WTC11 (cell line): Measurements from ENCODE around the gene ING1. TPM values are rescaled to one million over a fixed set of nuclear protein-coding genes. Genes with fewer than 3 reads are reported as not detected.

Source experiments
- ATAC-seq: fragments of 200-7000 bp; cut with Tn5 transposase; 2 replicates; pipeline ENCODE4 v1.10.0; 2021; ENCODE audit warnings: mild to moderate bottlenecking, moderate library complexity
- CTCF ChIA-PET: fragments of 300-600 bp; sonication (Branson Sonifier 250); formaldehyde crosslinking; loops from one replicate; lab custom pipeline; 2021; ENCODE audit warnings: antibody characterized with exemption; lab: Charles Lee
- POLR2A ChIA-PET: fragments of 350-600 bp; sonication (Branson Sonifier 250); formaldehyde crosslinking; loops from one replicate; lab custom pipeline; 2021; ENCODE audit warnings: antibody characterized with exemption; lab: Charles Lee
- DNase-seq: peaks from one replicate; pipeline ENCODE4 v3.0.0; 2021; ENCODE audit warnings: low spot score
- H3K27ac Mint-ChIP-seq: 2 replicates; pipeline ENCODE4 v1.8.0; 2021; ENCODE audit warnings: mixed read lengths
- H3K27me3 Mint-ChIP-seq: 2 replicates; pipeline ENCODE4 v1.8.0; 2021; ENCODE audit warnings: low read depth, mild to moderate bottlenecking, moderate library complexity, mixed read lengths
- H3K36me3 Mint-ChIP-seq: 2 replicates; pipeline ENCODE4 v1.8.0; 2021; ENCODE audit warnings: mixed read lengths
- H3K4me1 Mint-ChIP-seq: 2 replicates; pipeline ENCODE4 v1.8.0; 2022; ENCODE audit warnings: mixed read lengths
- H3K4me3 Mint-ChIP-seq: 2 replicates; pipeline ENCODE4 v1.8.0; 2021; ENCODE audit warnings: mild to moderate bottlenecking, moderate library complexity, mixed read lengths
- H3K9me3 Mint-ChIP-seq: 2 replicates; pipeline ENCODE4 v1.8.0; 2021; ENCODE audit warnings: mixed read lengths
- EMX1 ChIP-seq: fragments of 250-450 bp; sonication (Bioruptor Pico); IDR thresholded peaks from 2 replicates; pipeline ENCODE4 v1.8.0; 2021; ENCODE audit warnings: mild to moderate bottlenecking
- ESRRA ChIP-seq: sonication (generic); formaldehyde crosslinking; IDR thresholded peaks from 2 replicates; pipeline ENCODE4 v1.8.1; 2022; ENCODE audit warnings: mild to moderate bottlenecking, missing genetic modification reagents, borderline replicate concordance
- MXD4 ChIP-seq: fragments of 250-450 bp; sonication (Bioruptor Pico); IDR thresholded peaks from 2 replicates; pipeline ENCODE4 v1.8.0; 2021; ENCODE audit warnings: mild to moderate bottlenecking, moderate library complexity, borderline replicate concordance
- MYBL2 ChIP-seq: sonication (generic); formaldehyde crosslinking; IDR thresholded peaks from 2 replicates; pipeline ENCODE4 v1.8.1; 2023; ENCODE audit warnings: mild to moderate bottlenecking, moderate library complexity, missing genetic modification reagents
- NR1H2 ChIP-seq: sonication (generic); formaldehyde crosslinking; IDR thresholded peaks from 2 replicates; pipeline ENCODE4 v1.9.0; 2021; ENCODE audit warnings: mild to moderate bottlenecking, moderate library complexity, missing genetic modification reagents
- SOX15 ChIP-seq: fragments of 250-450 bp; sonication (Bioruptor Pico); IDR thresholded peaks from 2 replicates; pipeline ENCODE4 v1.9.0; 2021; ENCODE audit warnings: mild to moderate bottlenecking
- SP1 ChIP-seq: sonication (generic); formaldehyde crosslinking; conservative IDR thresholded peaks from 2 replicates; pipeline ENCODE4 v1.8.1; 2022; ENCODE audit warnings: missing genetic modification reagents
- ZNF121 ChIP-seq: sonication (generic); formaldehyde crosslinking; IDR thresholded peaks from 2 replicates; pipeline ENCODE4 v1.8.0; 2023; ENCODE audit warnings: missing genetic modification reagents
- ZNF138 ChIP-seq: sonication (generic); formaldehyde crosslinking; conservative IDR thresholded peaks from 2 replicates; pipeline ENCODE4 v1.8.1; 2022; ENCODE audit warnings: mild to moderate bottlenecking, moderate library complexity, missing genetic modification reagents
- ZNF219 ChIP-seq: sonication (generic); formaldehyde crosslinking; IDR thresholded peaks from 2 replicates; pipeline ENCODE4 v1.8.0; 2023; ENCODE audit warnings: missing genetic modification reagents, mild to moderate bottlenecking, borderline replicate concordance
- ZNF263 ChIP-seq: sonication (generic); formaldehyde crosslinking; IDR thresholded peaks from 2 replicates; pipeline ENCODE4 v1.8.1; 2022; ENCODE audit warnings: low read depth, mild to moderate bottlenecking, moderate library complexity, missing genetic modification reagents
- total RNA-seq: library from RNA; stranded (reverse); gene quantifications from 3 replicates; pipeline ENCODE4 v1.2.3, GENCODE V29; 2021
- TF ChIP-seq, protein P1 (sequence below): sonication (generic); formaldehyde crosslinking; IDR thresholded peaks from 2 replicates; pipeline ENCODE4 v1.8.1; 2023; ENCODE audit warnings: mild to moderate bottlenecking, missing genetic modification reagents
- TF ChIP-seq, protein P2 (sequence below): sonication (generic); formaldehyde crosslinking; IDR thresholded peaks from 2 replicates; pipeline ENCODE4 v1.8.1; 2023; ENCODE audit warnings: mild to moderate bottlenecking, missing genetic modification reagents, moderate library complexity
- TF ChIP-seq, protein P3 (sequence below): sonication (generic); formaldehyde crosslinking; IDR thresholded peaks from 2 replicates; pipeline ENCODE4 v1.8.1; 2023; ENCODE audit warnings: mild to moderate bottlenecking, missing genetic modification reagents, borderline replicate concordance
- TF ChIP-seq, protein P4 (sequence below): fragments of 250-450 bp; sonication (Bioruptor Pico); IDR thresholded peaks from 2 replicates; pipeline ENCODE4 v1.9.0; 2021; ENCODE audit warnings: mild to moderate bottlenecking
- TF ChIP-seq, protein P5 (sequence below): sonication (generic); formaldehyde crosslinking; IDR thresholded peaks from 2 replicates; pipeline ENCODE4 v1.8.0; 2023; ENCODE audit warnings: missing genetic modification reagents

The ING1 gene
- total RNA-seq, 1 experiment from 2014 or later, result 26.2 TPM

DNA sequence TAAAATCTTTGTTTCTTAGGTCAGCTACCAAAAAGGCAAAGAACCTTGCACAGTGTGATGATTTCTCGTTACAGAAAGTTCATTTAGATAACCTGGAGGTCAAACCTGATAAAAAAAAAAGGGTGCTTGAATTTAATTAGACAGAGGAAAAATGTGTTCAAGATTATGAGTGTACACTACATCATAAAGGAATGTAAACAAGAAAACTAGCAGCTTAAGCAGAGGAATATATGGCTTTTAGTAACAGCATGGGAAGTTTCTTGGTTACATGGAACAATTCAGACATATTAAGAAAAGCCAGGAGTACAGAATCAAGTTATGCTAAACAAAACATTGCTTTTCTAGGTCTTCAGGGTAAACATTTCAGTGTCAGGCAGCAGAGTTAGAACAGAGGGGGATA lies 32.9 kb downstream of the ING1 start:
- no peak overlapping the region for H3K4me3 Mint-ChIP-seq

DNA sequence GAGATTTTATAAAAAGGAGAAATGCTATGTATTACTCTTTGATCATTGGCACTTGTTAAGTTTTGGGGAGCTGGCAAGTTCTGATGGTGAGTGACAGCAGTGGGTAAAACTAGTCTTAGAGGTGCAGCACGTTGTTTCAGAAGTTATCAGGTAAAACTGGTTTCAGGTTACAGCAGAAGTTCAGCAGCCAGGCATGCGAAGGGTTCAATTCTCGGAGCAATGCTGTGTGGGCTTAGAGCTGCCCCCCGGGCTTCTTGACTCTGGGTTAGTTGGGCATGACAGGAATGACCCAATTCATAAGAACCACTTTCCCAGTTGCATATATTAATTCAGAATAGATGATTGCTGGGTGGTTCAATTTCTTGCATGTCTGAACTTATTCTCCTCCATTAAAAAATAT lies 34.8 kb downstream of the ING1 start:
- TF ChIP-seq MYBL2 (CRISPR knock-in tag) (no peak), ZNF219 (CRISPR knock-in tag) (no peak)
- TF ChIP-seq, protein P1, sequence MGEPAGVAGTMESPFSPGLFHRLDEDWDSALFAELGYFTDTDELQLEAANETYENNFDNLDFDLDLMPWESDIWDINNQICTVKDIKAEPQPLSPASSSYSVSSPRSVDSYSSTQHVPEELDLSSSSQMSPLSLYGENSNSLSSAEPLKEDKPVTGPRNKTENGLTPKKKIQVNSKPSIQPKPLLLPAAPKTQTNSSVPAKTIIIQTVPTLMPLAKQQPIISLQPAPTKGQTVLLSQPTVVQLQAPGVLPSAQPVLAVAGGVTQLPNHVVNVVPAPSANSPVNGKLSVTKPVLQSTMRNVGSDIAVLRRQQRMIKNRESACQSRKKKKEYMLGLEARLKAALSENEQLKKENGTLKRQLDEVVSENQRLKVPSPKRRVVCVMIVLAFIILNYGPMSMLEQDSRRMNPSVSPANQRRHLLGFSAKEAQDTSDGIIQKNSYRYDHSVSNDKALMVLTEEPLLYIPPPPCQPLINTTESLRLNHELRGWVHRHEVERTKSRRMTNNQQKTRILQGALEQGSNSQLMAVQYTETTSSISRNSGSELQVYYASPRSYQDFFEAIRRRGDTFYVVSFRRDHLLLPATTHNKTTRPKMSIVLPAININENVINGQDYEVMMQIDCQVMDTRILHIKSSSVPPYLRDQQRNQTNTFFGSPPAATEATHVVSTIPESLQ (CRISPR knock-in tag), result no peak
- TF ChIP-seq, protein P2, sequence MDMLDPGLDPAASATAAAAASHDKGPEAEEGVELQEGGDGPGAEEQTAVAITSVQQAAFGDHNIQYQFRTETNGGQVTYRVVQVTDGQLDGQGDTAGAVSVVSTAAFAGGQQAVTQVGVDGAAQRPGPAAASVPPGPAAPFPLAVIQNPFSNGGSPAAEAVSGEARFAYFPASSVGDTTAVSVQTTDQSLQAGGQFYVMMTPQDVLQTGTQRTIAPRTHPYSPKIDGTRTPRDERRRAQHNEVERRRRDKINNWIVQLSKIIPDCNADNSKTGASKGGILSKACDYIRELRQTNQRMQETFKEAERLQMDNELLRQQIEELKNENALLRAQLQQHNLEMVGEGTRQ (CRISPR knock-in tag), result no peak
- TF ChIP-seq, protein P3, sequence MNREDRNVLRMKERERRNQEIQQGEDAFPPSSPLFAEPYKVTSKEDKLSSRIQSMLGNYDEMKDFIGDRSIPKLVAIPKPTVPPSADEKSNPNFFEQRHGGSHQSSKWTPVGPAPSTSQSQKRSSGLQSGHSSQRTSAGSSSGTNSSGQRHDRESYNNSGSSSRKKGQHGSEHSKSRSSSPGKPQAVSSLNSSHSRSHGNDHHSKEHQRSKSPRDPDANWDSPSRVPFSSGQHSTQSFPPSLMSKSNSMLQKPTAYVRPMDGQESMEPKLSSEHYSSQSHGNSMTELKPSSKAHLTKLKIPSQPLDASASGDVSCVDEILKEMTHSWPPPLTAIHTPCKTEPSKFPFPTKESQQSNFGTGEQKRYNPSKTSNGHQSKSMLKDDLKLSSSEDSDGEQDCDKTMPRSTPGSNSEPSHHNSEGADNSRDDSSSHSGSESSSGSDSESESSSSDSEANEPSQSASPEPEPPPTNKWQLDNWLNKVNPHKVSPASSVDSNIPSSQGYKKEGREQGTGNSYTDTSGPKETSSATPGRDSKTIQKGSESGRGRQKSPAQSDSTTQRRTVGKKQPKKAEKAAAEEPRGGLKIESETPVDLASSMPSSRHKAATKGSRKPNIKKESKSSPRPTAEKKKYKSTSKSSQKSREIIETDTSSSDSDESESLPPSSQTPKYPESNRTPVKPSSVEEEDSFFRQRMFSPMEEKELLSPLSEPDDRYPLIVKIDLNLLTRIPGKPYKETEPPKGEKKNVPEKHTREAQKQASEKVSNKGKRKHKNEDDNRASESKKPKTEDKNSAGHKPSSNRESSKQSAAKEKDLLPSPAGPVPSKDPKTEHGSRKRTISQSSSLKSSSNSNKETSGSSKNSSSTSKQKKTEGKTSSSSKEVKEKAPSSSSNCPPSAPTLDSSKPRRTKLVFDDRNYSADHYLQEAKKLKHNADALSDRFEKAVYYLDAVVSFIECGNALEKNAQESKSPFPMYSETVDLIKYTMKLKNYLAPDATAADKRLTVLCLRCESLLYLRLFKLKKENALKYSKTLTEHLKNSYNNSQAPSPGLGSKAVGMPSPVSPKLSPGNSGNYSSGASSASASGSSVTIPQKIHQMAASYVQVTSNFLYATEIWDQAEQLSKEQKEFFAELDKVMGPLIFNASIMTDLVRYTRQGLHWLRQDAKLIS (CRISPR knock-in tag), result no peak
- ChIA-PET POLR2A (no interaction called here), CTCF (no interaction called here)
- Mint-ChIP-seq H3K9me3 (peaks cover 39% of the 10 kb centered on the region), H3K4me3 (no peak overlapping the region), H3K27ac (no peak overlapping the region), H3K36me3 (peaks cover 32% of the 10 kb centered on the region), H3K4me1 (peaks cover 11% of the 10 kb centered on the region), H3K27me3 (no peaks in the 10 kb centered on the region)
- DNase-seq, result no peak
- ATAC-seq, result no peak

More for the DNA sequence above, 32.9 kb downstream of the ING1 start:
- DNase-seq (no peak), ATAC-seq (no peak)
- no peak overlapping the region; the same call in 1 of the 2 replicates for H3K27ac Mint-ChIP-seq
- POLR2A ChIA-PET, result no interaction called here
- peaks cover 11% of the 10 kb centered on the region for H3K4me1 Mint-ChIP-seq
- H3K9me3 Mint-ChIP-seq, result peaks cover 42% of the 10 kb centered on the region
- peaks cover 34% of the 10 kb centered on the region for H3K36me3 Mint-ChIP-seq
- CTCF ChIA-PET, result no interaction called here
- TF ChIP-seq NR1H2 (CRISPR knock-in tag) (no peak), SOX15 (CRISPR knock-in tag) (no peak), SP1 (no peak), ESRRA (CRISPR knock-in tag) (no peak), MXD4 (CRISPR knock-in tag) (no peak), ZNF138 (CRISPR knock-in tag) (no peak), ZNF263 (CRISPR knock-in tag) (no peak), ZNF121 (CRISPR knock-in tag) (no peak), EMX1 (CRISPR knock-in tag) (no peak)
- TF ChIP-seq, protein P4, sequence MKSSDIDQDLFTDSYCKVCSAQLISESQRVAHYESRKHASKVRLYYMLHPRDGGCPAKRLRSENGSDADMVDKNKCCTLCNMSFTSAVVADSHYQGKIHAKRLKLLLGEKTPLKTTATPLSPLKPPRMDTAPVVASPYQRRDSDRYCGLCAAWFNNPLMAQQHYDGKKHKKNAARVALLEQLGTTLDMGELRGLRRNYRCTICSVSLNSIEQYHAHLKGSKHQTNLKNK (CRISPR knock-in tag), result no peak
- TF ChIP-seq, protein P5, sequence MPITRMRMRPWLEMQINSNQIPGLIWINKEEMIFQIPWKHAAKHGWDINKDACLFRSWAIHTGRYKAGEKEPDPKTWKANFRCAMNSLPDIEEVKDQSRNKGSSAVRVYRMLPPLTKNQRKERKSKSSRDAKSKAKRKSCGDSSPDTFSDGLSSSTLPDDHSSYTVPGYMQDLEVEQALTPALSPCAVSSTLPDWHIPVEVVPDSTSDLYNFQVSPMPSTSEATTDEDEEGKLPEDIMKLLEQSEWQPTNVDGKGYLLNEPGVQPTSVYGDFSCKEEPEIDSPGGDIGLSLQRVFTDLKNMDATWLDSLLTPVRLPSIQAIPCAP, result no peak
- no peaks in the 10 kb centered on the region; the same call in 1 of the 2 replicates for H3K27me3 Mint-ChIP-seq
